Gastrocnemius medialis (tissue), 4 donors: ENCODE results near the gene CSNK2A1. TPM values are rescaled to one million over a fixed set of nuclear protein-coding genes. Genes with fewer than 3 reads are reported as not detected.
A peak's percentile ranks its signal among the peaks of the same experiment; 100 is the strongest.

Source experiments
- ATAC-seq, 2 donors: fragments of 150-250 bp; one replicate each; pipeline ENCODE4 v1.9.1; 2016
- DNase-seq, 2 donors: peaks; one replicate each; pipeline ENCODE4 v3.0.0-alpha.2; 2019
- H3K27ac ChIP-seq, 4 donors: fragments of 200-600 bp; sonication (generic); 1 replicate in 1 of 4; 2 replicates in 3 of 4; pipeline ENCODE4 v1.5.1; 2016 to 2018; ENCODE audit warnings: mild to moderate bottlenecking in 2 of 4, moderate library complexity in 1 of 4
- H3K27me3 ChIP-seq, 3 donors: fragments of 200-600 bp; sonication (generic) in 2 of 3; 1 replicate in 1 of 3; 2 replicates in 2 of 3; pipeline versions ENCODE4 v1.5.1 to v1.6.0; 2016 to 2019; ENCODE audit warnings: mild to moderate bottlenecking in 1 of 3, moderate library complexity in 1 of 3
- H3K36me3 ChIP-seq, 2 donors: fragments of 200-600 bp; sonication (generic) in 1 of 2; one replicate each; pipeline ENCODE4 v1.5.1; 2017 to 2018
- H3K4me1 ChIP-seq, 2 donors: fragments of 200-600 bp; sonication (generic) in 1 of 2; one replicate each; pipeline ENCODE4 v1.5.1; 2016 to 2017; ENCODE audit warnings: mild to moderate bottlenecking in 2 of 2
- H3K4me3 ChIP-seq, 4 donors: fragments of 200-600 bp; sonication (generic) in 3 of 4; 1 replicate in 1 of 4; 2 replicates in 3 of 4; pipeline ENCODE4 v1.5.1; 2016 to 2019; ENCODE audit warnings: mild to moderate bottlenecking in 2 of 4
- H3K9me3 ChIP-seq, 3 donors: fragments of 200-600 bp; sonication (generic) in 2 of 3; 1 replicate in 1 of 3; 2 replicates in 2 of 3; pipeline ENCODE4 v1.5.1; 2016 to 2019
- CTCF ChIP-seq, 5 experiments: fragments of 450-650 bp in 3 of 5; fragments of 200-600 bp in 2 of 5; sonication (generic) in 2 of 5; IDR thresholded peaks in 4 of 5; conservative IDR thresholded peaks in 1 of 5; 1 replicate in 4 of 5; 2 replicates in 1 of 5; pipeline ENCODE4 v1.5.1; 2016 to 2019; ENCODE audit warnings: antibody characterized with exemption in 5 of 5, mild to moderate bottlenecking in 3 of 5, moderate library complexity in 3 of 5
- POLR2A ChIP-seq, 2 donors: fragments of 450-650 bp; IDR thresholded peaks; one replicate each; pipeline ENCODE4 v1.6.1; 2017; ENCODE audit warnings: antibody characterized with exemption in 2 of 2, mild to moderate bottlenecking in 2 of 2, moderate library complexity in 2 of 2
- in situ Hi-C, 4 donors: fragments of 200-750 bp; cut with MboI; loops; one replicate each; pipeline versions ENCODE4 v1.15.0 to v1.8.0; 2017; ENCODE audit warnings: low sequenced_read_pairs in 4 of 4
- intact Hi-C: fragments of 100-400 bp; cut with DNase I; formaldehyde crosslinking; loops from one replicate; pipeline ENCODE4 v1.15.1; 2023; ENCODE audit warnings: low total_unique reads
- total RNA-seq, 4 donors: library from RNA; depleted of rRNA; stranded (reverse); fragments of >200 nt; gene quantifications; one replicate each; pipeline versions ENCODE4 v1.1.0 to v1.2.3, GENCODE V29; 2016

Gene CSNK2A1
- total RNA-seq, 4 donors from 2014 or later: 108 to 180 (median 157) TPM

- TF ChIP-seq POLR2A (IDR thresholded peaks at IDR 0.05) (no peak), CTCF (IDR thresholded peaks at IDR 0.05 in 4 of 5, conservative IDR thresholded peaks at IDR 0.05 in 1 of 5) (no peak)
- Histone ChIP-seq H3K4me3 (no peak overlapping the region), H3K27ac (peak overlapping the region; percentile 23 to 61 (median 34)), H3K36me3 (peaks cover 0 to 64% of the 10 kb centered on the region in 2 donors), H3K27me3 (no peaks in the 10 kb centered on the region), H3K4me1 (peaks cover 0 to 17% of the 10 kb centered on the region in 2 donors), H3K9me3 (no peaks in the 10 kb centered on the region)
- ATAC-seq: peak; percentile 42 to 60
- intact Hi-C loops: no loop called here
- in situ Hi-C loops: loop anchor here in 1 of 4 donors (5.0 kb wide), 1 partner anchor 82 kb away; no protein-coding TSS in a partner anchor
- DNase-seq: peak in 1 of 2 donors; percentile 42
These were observed 59.6 kb downstream of the CSNK2A1 start for GRCh38 chr20:483815-484644.

- DNase-seq (no peak), ATAC-seq (no peak)
- no peak overlapping the region for H3K27ac ChIP-seq
- H3K36me3 ChIP-seq: peaks cover 0 to 36% of the 10 kb centered on the region in 2 donors
- H3K4me1 ChIP-seq: peaks cover 0 to 12% of the 10 kb centered on the region in 2 donors
- H3K27me3 ChIP-seq: no peaks in the 10 kb centered on the region
- intact Hi-C loops (no loop called here), in situ Hi-C loops (loop anchor here in 1 of 4 donors (5.0 kb wide), 1 partner anchor 79 kb away; no protein-coding TSS in a partner anchor)
- H3K9me3 ChIP-seq: no peaks in the 10 kb centered on the region
- no peak overlapping the region for H3K4me3 ChIP-seq
- TF ChIP-seq POLR2A (IDR thresholded peaks at IDR 0.05) (no peak), CTCF (IDR thresholded peaks at IDR 0.05 in 4 of 5, conservative IDR thresholded peaks at IDR 0.05 in 1 of 5) (no peak)
These were observed 62.4 kb downstream of the CSNK2A1 start for GRCh38 chr20:481167-481566.

- H3K36me3 ChIP-seq: peaks cover 0 to 25% of the 10 kb centered on the region in 2 donors
- H3K4me3 ChIP-seq: no peak overlapping the region
- TF ChIP-seq POLR2A (IDR thresholded peaks at IDR 0.05) (no peak), CTCF (IDR thresholded peaks at IDR 0.05 in 4 of 5, conservative IDR thresholded peaks at IDR 0.05 in 1 of 5) (no peak)
- no peaks in the 10 kb centered on the region for H3K27me3 ChIP-seq
- ATAC-seq (no peak), DNase-seq (no peak)
- in situ Hi-C loops (loop anchor here in 1 of 4 donors (5.0 kb wide), 1 partner anchor 78 kb away; no protein-coding TSS in a partner anchor), intact Hi-C loops (no loop called here)
- peaks cover 0 to 12% of the 10 kb centered on the region in 2 donors for H3K4me1 ChIP-seq
- no peak overlapping the region for H3K27ac ChIP-seq
- no peaks in the 10 kb centered on the region for H3K9me3 ChIP-seq
These were observed 63.5 kb downstream of the CSNK2A1 start for GRCh38 chr20:480044-480443.

GRCh38 chr20:479487-479886, 64.1 kb downstream of the CSNK2A1 start:
- ATAC-seq (no peak), DNase-seq (no peak)
- Histone ChIP-seq H3K9me3 (no peaks in the 10 kb centered on the region), H3K27ac (no peak overlapping the region), H3K27me3 (no peaks in the 10 kb centered on the region), H3K4me1 (peaks cover 0 to 9% of the 10 kb centered on the region in 2 donors), H3K36me3 (peaks cover 0 to 24% of the 10 kb centered on the region in 2 donors), H3K4me3 (no peak overlapping the region)
- in situ Hi-C loops (loop anchor here (5.0 to 10.0 kb wide), 3 partner anchors 65 to 127 kb away; no protein-coding TSS in a partner anchor), intact Hi-C loops (loop anchor here (1.0 kb wide), 1 partner anchor 125 kb away; no protein-coding TSS in a partner anchor)
- no peak for TF ChIP-seq POLR2A (IDR thresholded peaks at IDR 0.05)
- no peak for TF ChIP-seq CTCF (IDR thresholded peaks at IDR 0.05 in 4 of 5, conservative IDR thresholded peaks at IDR 0.05 in 1 of 5)
